GM19025 (cell line): Measurements from ENCODE around the gene LIME1.

ENCODE experiments used
- ATAC-seq: cut with Tn5 transposase; IDR thresholded peaks from one replicate; pipeline ENCODE4 v1.9.1; 2021; ENCODE audit warnings: mild to moderate bottlenecking, low read depth, moderate library complexity; ENCODE audit not compliant: unreplicated experiment

The LIME1 gene

GRCh38 chr20:63787749-63788148 lies 51.3 kb downstream of the LIME1 start:
- no peak for ATAC-seq
